DMS 273 (cell line): Measurements from ENCODE around the gene STXBP6.
"Not testable (repeated sequence)": the region's sequence is repeated elsewhere in the genome, so short reads cannot be mapped to it uniquely, and the experiment has no call there.

Experiments used
- DNase-seq: peaks from one replicate; lab custom pipeline; 2025; ENCODE audit not compliant: unreplicated experiment; lab: John Stamatoyannopoulos, UW

STXBP6 gene

DNA sequence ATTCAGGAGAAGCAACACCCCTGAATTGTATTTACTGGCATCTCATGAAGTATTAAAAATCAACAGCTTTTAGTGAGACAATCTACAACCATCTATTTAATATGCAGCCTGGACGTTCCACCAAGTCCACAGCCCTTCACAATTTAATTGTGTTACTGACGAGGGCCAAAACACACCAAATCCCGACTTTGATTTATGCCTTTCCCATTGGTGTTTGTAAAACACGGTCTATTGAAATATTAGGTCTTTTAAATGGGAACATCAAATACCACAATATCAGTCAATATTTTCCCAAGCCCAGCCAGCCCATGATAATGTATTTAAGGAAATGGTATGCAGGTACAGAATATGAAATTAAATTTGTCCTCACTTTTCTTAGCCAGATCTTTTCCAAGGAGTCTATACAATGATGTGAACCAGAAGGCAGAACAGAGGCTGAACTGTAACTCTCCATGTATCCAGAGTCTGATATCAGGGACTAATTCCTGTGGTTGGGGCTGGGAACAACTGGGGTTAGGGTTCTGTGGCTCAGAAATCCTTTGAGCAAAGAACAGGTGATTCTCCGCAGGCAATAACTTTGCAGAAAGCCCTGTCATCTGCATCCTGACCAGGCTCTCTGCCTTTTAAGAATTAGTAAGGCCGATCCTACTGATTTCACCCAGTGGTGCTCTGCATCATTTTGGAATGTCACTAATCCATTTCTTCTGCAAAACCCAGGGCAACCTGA lies 236.7 kb downstream of the STXBP6 start:
- no peak for DNase-seq

DNA sequence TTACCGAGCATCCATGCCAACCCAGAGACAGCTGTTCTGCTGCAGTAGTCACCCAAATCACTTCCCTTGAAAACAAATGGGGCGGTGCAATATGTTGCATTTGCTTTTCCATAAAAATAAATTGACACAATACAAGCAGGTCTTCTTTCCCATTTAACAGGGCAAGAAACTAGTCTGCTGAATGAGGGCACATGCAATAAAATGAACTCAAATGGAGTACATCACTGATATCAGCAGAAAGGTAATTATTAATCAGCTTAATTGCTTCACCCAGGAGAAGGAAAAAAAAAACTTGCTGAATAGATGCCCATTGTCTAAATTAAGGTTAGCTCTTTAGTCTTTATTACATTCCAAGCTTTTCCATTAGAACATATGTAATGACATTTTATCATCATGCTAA lies 240.8 kb downstream of the STXBP6 start:
- peak; percentile 16 for DNase-seq

DNA sequence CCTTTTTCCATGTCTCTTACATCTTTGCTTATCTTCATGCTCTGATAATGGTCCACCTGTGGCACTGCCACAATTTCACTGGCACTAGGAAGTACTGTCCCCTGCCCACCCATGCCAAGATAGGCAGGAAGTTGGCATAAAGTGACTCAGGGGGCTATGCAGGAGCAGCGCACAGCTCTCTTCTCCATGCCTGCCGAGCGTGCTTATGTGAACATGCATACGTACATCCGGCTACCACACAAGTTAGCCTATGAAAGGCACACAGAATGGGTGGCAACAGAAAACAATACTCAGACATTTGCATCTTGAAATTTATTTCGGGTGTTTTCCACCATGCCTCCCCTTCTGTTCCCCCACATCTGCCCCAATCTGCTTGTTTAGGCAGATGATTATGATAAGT lies 241.5 kb downstream of the STXBP6 start:
- DNase-seq = no peak

DNA sequence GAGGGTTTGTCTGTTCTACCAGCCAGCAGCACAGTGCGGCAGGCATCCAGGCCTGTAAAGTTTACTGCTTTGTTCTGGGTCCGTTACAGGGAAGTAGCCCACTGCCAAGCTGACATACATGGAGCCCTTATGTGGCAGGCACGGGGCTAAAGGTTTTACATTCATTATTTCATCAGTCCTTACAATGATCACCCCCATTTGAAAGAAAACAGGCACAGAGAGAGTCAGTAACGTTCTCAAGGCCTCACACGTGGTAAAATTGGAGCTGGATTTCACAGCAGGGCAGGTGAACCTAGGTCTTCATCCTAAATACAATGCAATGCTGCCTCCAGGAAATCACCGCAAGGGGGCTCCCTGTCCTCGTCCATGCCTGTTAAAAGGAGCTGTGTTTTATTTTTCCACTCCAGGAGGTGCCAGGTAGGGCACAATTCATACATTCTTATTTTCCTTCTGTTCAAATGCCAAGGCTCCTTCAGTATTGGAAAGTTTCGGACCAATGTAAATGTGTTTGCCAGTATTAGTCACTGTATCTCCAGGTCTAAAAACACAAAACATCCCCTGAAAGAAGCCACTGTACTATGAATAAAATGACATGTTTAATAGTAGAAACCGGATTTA lies 243.8 kb downstream of the STXBP6 start:
- DNase-seq = peak; percentile 81

DNA sequence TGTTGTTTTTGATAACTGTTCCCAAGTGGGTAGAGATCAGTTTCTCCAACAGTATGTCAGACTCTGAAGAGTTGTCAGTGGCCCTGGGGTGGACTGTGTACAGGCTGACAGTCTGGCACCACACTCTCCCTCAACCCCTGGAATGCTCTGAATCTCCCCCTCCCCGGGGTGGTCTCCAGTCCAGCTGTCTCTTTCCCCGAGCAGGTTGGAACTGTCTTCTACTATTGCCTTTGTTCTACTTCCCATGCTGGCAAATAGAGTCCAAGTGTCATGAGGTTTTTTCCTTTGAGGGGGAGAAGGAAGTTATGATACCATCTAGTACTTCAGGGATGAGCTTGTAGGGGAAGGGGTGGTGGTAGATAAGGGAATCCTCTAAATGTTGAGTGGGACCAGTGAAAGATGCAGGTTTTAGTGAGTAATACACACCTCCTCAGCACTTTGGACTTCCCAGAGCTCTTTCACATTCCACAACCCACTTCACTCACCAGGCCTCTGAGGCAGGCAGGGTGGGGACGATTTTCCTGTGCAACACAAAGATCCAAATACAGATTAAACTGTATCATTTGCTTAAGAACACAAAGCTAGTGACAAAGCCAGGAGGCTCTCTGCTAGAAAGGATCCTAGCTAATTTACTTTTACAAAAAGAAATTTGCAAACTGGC lies 245.3 kb downstream of the STXBP6 start:
- no peak for DNase-seq

DNA sequence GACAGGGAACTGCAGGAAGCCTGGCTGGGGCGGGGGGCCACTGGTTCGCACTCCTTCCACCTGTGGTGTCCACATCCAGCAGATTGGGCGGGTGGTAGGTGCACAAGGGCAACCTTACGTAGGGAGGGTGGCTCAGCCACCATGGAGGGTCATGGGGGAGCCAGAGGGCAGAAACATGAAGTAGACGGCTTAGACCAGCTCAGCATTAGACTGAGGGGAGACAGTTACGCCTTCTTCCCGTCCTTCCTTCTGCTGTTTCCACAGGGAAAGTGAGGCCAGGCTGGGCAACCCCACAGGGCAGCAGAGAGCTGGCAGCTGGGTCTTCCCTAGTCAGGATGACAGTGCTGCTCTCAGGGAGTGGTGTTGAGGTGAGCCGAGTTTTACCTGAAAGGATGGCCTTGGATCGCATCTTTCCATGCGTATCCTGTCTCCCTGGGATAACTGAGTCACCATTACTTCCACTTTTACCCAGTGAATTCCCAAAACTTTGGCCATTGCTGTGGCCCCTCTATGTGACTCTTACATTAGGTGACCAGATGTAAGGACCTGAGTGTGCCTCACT lies 245.9 kb downstream of the STXBP6 start:
- DNase-seq = no peak

DNA sequence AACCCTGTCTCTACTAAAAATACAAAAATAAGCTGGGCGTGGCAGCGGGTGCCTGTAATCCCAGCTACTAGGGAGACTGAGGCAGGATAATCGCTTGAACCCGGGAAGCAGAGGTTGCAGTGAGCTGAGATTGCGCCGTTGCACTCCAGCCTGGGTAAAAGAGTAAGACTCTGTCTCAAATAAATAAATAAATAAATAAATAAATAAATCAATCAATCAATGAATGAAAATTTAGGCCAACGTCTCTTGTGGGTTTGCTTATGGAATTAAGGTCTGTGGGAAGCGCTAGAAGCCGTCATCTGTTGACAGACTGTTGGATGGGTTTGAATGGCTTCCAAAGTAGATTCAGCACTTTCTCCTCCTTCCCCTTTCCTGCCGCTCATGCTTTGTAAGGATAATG lies 246.5 kb downstream of the STXBP6 start:
- not testable (repeated sequence) for DNase-seq

DNA sequence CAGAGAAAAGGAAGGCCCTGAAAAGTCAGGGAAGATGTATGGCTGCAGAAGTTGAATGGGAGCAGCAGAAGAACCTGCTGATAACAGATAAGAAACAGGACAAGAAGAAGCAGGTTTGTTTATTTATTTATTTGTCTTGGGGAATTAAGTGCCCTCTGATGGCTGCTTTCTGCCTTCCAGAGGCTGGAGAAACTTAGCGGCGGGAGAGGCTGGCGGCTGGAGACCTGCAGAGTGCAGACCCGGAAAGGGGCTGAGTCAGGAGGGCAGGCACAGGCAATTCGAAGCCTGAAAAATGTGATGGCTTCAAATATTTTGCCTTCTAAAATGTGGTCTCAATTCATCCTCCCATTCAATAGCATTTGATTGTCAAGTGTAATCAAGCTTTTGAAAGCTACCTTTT lies 247.7 kb downstream of the STXBP6 start:
- DNase-seq = no peak

DNA sequence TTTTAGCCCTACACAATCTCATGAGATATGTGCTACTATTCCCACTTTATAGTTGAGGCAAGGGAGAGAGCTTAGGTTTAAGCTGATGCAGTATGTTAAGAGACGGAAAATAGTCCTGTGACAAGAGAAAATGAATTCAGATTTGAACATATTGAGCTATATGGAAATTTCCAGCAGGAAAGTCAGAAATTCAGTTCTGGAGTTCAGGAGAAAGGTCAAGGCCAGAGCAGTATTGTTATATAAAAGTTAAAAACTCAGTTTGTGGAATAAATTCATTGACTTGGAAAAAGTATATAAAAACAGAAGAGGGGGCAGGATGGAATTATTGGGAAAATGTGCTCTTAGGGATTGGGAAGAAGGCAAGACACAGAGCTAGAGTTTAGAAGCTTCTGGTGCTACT lies 248.9 kb downstream of the STXBP6 start:
- DNase-seq = no peak

DNA sequence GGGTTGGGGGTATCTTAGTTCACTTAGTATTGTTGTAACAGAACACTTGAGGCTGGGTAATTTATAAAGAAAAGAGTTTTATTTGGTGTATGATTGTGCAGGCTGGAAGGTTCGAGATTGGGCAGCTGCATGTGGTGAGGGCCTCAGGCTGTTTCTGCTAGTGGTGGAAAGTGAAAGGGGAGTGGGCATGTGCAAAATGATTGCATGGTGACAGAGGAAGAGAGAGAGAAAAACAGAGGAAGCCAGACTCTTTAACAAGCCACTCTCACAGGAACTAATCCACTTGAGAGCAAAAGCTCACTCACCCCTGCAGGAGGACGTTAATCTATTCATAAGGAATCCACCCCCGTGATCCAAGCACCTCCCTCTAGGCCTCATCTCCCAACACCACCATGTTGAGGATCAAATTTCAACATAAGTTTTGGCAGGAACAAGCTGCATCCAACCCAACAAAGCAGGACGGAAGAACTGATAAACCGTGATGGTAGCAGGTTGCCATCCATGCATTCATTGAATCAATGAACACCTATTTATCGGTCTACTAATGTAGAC lies 251.0 kb downstream of the STXBP6 start:
- no peak for DNase-seq

DNA sequence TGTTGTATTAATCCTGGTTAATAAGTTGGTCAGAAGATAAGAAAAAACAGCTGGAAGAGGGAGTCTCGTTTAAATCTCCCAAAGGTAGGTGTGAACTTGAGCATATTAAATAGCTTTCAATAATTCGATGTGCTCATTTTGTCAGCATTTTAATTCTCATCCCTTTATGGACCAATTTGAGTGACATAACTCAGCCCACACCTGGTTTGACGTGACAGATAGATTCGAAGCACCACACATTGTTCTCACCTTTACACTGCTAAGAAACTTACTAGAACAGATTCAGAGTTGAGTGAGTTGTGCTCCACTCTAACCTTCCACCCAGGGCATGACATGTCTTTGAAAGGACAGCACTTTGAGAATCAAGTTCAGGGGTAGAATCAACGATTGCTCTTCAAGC lies 254.5 kb downstream of the STXBP6 start:
- DNase-seq = no peak

DNA sequence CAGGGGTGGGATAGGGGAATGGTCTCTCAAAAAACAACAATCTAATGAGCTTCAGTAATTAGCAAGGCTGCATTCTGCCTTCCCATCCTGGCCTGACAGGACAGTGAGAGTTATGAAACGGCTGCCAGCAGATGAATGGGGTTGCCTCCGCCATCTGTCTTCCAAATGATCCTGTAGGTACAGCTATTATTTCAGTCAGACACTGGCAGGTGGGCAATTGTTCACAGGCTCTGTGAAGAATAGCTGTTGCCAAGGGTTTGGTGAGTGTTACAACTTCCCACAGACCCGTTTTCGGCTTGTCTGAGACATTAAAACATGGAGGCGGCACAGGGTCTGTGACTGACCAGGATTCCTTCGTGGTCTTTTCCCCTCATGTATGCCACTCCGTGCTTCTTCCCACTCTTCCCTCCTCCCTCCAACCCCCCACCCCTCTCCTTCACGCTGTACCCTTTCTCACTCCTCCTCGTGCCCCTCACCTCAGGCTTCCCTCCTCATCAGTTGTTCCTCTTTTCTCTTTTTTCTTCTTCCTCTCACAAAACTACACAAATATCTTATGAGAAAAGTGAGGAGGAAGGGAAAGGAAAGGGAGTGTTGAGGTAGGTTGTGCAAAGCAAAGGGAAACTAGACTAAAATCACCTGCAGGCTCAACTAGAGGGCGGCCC lies 255.2 kb downstream of the STXBP6 start:
- DNase-seq = peak; percentile 49

DNA sequence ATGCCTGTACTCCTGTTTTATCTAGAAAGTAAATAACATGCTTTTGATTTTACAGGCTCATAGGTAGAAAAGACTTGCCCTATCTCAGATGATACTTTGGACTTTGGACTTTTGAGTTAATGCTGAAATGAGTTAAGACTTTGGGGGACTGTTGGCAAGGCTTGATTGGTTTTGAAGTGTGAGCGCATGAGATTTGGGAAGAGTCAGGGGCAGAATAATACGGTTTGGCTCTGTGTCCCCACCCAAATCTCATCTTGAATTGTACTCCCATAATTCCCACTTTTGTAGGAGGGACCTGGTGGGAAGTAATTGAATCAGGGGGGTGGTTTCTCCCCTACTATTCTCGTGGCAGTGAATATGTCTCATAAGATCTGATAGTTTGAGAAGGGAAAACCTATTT lies 259.8 kb downstream of the STXBP6 start:
- no peak for DNase-seq

DNA sequence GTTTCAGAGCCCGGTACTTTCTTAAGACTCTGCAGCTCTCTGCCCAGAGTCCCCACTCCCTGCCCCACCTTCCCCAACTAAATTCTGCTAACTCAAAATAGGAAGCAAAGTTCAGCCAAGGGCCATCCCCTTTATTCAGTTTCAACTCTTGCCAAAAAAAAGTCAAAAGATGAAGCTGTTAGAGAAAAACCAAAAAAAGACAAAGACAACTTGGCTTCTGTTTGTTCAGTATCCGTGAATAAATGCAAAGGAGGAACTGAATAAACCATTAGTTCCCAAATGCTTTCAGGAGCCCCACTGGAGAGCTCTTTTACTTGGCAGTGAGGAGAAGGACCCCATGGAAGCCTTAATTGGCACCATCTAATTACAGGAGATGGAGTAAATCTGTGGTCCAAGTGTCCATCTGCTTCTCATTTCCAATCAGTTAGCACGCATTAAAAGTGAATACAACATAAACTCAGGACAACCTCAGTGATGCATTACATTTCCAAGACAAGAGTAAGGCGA lies 260.5 kb downstream of the STXBP6 start:
- no peak for DNase-seq

DNA sequence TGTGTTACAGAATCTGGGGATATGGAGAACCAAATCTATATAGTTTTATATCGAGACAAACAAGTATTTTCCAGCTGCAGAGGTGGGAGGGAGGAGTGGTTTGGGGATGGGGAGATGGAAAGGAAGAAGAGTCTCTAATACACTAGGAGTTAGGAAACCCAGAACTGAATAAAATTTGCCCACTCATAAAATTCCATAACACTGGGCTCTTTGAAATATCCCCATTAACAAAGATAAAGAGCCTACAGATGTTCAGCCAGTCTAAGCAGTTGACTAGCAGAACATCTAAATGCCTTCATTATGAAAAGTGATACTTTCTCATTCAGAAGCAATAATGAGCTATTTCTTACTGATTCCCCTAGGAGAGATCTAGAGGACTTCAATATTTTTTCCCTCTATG lies 264.2 kb downstream of the STXBP6 start:
- DNase-seq = no peak

DNA sequence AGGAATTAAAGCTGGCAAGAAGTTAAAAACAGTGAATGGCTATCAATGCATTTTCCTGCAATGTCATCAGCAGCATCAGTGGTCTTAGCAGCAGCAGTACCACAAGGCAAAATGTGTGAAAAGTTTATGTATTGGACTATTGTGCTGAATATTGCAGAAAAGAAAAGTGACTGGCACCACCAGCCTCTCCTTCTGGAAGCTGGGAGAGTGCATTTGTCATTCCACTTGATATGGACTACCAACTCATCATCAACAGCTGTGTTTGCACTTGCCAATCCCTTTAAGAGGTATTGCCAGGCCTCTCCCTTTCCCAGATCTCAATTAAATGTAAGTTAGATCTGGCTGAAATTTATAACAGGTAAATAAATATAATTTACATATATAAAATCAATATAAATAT lies 265.0 kb downstream of the STXBP6 start:
- DNase-seq = no peak

DNA sequence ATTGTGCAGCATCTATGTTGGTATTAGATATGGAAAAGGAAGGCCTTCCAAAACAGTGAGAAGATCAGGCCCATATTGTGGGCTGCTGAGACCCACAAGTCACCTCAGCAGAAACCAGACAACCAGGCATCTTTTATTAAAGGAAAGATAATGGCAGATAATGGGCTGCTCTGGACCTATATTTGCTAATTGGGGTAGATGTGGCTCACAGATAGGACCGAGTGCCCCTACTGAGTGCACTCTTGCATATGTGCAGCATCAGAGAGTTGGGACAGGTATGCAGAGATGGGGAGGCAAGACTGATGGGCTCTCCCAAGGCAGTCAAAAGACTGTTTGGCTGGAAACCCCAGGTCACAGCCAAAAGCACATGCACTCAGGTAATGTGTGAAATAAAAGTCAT lies 266.2 kb downstream of the STXBP6 start:
- no peak for DNase-seq

DNA sequence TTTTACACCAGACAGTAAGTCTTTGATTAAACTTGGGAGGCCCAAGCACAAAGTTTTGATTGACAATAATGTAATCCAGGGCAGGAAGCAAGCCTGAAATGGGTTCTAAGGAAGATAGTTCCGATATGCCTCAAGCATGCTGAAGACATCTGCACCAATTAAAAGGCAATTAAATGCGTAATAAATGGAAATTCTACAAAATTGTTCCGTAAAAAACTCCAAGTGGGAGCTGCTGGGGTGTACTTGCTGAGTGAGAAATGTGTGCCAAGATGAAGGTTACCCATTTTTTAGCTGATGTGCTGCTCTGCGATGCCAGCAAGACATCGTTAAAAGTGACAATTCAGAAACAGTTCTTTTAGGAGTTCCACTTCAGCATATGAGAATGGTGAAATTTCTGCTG lies 269.7 kb downstream of the STXBP6 start:
- DNase-seq = no peak

DNA sequence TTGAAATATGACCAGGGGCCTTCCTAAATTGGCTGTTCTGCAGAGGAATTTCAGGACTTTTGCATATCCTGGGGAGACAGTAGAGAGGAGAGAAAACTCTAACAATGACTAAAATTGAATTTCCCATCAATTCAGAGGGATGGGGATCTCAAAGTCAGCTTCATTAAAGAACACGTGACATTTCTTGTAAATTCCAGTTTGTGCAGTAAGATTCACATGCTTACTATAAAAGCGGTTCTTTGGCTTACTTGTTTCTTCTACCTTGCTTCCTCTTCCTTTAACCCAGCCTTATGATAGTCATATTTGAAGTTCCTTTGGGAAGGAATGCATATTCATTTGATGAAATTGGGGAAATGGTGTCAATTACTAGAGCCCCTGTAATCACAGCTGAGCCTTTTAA lies 272.3 kb downstream of the STXBP6 start:
- DNase-seq = no peak

DNA sequence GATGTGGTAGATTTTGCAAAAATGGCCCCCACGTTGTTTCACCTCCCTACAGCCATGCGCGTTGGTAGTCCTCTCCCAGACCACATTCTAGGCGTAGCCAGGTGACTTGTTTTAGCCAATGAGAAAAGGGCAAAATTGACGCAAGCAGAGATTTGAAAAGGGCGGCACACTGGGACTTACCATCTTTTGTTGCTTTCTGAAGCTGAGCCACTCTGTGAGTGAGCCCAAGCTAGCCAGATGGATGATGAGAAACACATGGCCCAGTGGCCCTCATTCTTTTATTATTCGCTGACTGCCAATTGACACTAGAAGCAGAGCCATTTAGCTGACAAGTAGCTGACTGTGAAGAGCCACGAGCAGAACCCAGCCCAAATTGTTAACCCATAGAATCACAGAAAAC lies 274.0 kb downstream of the STXBP6 start:
- no peak for DNase-seq
